VCaP (cell line): ENCODE measurements around the gene UBXN2A.

Source experiments
- H3K27ac ChIP-seq: fragments of 450-650 bp; 2 replicates; pipeline ENCODE4 v1.5.1; 2017
- CTCF ChIP-seq: fragments of 450-650 bp; conservative IDR thresholded peaks from 2 replicates; pipeline ENCODE4 v1.5.1; 2017; ENCODE audit warnings: mild to moderate bottlenecking, moderate library complexity

Gene UBXN2A

DNA sequence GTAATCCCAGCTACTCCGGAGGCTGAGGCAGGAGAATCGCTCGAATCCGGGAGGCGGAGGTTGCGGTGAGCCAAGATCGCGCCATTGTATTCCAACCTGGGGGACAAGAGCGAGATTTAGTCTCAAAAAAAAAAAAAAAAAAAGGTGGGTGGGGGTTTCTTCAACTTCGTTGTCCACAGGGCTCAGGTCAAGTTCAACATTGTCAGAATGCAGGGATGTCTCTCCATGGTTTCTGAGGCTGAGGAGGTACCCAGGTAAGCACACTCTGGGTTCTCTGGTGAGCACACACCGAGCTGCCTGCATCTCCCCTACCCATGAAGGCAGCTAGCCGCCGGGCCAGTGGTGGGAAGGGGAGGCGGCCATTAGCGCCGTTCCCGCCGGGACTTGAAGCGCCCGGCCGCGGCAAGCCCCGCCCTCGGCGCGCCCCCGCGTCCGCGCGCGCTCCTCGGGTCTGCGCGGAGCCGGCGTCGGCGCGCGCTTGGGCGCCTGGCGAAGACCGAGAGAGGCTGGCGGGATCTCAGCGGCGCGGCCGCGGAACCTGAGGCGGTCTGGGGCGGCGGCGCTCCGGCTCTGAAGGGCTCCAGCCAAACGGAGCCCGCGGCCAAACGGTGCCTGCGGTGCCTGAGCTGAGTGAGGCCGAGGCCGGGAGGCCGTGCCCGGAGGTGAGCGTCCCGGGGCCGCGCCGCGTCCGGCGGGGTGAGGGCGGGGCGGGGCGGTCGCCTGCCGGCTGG, at the start of gene UBXN2A:
Gene UBXN2A, plus strand, starts transcription at position 477 of the 731 bp plus-strand sequence. CDS start 17,852 bp downstream, outside the sequence.
- TF ChIP-seq CTCF: no peak
- H3K27ac ChIP-seq: peak within 1 kb of the TSS; percentile 87

DNA sequence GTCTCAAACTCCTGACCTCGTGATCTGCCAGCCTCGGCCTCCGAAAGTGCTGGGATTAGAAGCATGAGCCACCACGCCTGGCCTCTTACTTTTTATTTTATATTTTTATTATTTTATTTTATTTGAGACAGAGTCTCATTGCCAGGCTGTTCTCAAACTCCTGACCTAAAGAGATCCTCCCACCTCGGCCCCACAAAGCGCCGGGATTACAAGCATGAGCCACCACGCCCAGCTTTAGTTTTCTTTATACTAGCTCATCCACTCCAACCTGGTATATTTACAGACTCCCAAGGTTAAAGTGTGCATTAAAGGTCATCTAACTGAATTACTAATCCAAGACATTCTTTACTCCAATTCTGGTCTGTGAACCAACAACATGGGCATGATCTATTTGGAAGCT, 40.1 kb upstream of the UBXN2A start:
- TF ChIP-seq CTCF: no peak
- H3K27ac ChIP-seq: peak overlapping the region; percentile 63

DNA sequence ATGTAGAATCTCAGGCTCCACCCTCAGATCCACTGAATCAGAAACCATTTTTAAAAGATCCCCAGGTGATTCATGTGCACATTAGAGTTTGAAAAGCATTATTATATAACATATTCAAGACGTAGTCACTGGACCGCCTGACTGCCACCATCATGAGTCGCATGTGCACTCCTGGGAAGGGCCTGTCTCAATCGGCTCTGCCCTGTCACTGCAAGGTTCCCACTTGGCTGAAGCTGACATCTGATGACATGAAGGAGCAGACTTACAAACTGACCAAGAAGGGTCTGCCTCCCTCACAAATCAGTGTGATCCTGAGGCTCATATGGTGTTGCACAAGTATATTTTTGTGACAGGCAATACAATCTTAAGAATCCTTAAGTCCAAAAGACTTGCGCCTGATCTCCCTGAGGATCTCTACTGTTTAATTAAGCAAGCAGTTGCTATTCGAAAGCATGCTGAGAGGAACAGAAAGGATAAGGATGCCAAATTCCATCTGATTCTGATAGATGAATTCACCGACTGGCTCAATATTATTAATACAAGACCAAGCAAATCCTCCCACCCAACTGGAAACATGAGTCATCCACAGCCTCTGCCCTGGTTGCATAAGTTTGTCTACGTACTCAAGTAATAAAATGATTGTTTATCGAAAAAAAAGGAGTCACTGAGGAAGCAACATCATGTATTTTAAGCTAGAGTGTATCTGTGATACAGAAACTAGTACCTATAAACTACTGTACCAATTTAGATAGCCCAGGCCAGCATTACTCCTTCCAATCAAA, 39.5 kb upstream of the UBXN2A start:
- H3K27ac ChIP-seq: peak overlapping the region; percentile 63
- no peak for TF ChIP-seq CTCF

DNA sequence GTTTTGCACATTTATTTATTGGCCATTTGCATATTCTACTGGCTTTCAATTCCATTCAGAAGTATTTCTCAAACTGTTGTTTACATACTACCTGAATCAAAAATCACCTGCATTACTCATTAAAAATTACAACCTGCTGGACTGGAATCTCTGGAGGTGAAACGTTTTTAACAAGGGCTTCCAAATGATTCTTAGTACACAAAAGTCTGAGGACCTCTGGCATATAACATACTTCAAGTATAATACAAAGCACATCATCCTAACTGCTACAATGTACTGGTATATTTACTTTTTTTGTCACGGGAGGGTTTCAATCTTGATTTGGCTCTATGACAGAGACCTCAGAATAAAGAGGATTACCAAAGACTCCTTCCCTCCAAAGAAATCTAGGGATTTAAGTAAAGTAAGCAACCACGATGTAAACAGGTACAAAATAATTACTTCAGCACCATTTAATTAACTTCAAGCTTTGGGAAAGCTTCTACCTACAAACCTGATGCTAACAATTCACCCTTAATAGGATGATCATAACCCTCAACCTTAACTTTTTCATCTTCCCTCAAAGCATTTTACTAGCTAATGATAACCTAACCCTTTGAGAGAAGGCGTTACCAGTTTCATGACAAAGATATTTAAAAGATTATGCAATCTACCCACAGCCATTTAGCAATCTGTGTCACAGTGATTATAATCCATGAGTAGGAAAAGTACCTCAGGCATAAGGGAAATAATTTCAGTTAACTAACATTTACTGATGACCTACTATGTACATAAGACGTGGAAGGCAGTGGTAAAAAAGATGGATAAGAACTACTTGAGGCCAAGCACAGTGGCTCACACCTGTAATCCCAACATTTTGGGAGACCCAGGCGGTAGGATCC, 38.1 kb upstream of the UBXN2A start:
- TF ChIP-seq CTCF: no peak

DNA sequence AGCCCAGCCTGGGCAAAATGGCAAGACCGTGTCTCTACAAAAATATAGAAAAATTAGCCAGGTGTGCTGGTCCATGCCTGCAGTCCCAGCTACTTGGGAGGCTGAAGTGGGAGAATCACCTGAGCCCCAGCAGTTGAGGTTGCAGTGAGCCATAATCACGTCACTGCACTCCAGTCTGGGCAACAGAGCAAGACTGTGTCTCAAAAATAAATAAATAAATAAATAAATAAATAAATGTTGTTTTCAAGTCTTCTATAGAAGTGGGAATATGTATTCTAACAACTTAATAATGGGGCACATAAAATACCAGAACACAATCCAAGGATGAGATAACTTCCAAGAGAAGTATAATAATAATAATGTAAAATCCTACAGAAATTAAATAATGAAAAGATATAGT, 37.2 kb upstream of the UBXN2A start:
- peak overlapping the region; percentile 63; the same call in 1 of the 2 replicates for H3K27ac ChIP-seq
- no peak for TF ChIP-seq CTCF

More for the DNA sequence above, 38.1 kb upstream of the UBXN2A start:
- H3K27ac ChIP-seq: peak overlapping the region; percentile 63

DNA sequence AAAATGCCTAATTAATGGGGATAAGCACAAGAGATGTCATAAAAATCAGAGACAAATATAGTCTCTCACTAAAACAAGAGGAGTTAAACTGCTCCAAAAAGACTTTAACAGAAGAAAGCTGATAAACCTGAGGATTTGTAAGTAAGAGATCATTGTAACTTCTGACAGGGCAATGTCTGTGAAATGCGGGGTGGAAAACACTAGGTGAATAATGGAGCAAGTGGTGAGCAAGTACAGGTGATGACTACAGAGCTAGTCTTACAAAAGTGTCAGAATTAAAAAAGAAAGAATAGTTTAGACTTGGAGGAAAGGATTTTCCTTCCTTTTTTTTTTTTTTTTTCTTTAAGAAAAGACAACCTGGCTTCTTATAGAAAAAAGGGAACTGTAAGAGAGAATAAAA, 36.0 kb upstream of the UBXN2A start:
- TF ChIP-seq CTCF: no peak
- no peak overlapping the region for H3K27ac ChIP-seq

DNA sequence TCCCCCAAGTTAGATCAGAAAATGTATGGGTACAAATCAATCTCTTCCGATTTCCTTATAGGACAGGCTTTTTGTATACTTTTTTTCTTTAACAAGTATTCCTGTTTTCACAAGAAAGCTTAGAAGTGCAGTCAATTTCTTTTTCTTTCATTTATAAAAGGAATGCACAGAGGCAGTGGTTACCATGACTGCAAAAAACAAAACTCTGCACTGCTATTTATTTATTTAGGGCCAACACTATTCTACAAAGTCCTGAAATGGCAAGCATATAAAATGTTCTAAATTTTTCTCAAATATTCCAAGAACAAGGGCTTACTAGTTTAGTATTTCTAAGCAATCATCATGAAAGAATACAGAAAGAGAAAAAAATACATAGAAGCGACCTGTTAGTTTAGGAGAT, 35.6 kb upstream of the UBXN2A start:
- no peak overlapping the region for H3K27ac ChIP-seq
- TF ChIP-seq CTCF: no peak
